Prostate gland (tissue), 2 donors: ENCODE results near the gene CLDN6.

ENCODE experiments used
- POLR2A ChIP-seq: fragments of 450-650 bp; IDR thresholded peaks from one replicate; pipeline ENCODE4 v1.6.1; 2016; ENCODE audit warnings: antibody characterized with exemption, mild to moderate bottlenecking
- POLR2AphosphoS5 ChIP-seq: sonication (generic); formaldehyde crosslinking; IDR thresholded peaks from one replicate; pipeline ENCODE4 v1.6.1; 2017; ENCODE audit warnings: antibody characterized with exemption
- TF ChIP-seq, protein P1 (sequence below), 4 experiments: fragments of 200-600 bp in 2 of 4; fragments of 450-650 bp in 2 of 4; sonication (generic) in 2 of 4; IDR thresholded peaks; 1 replicate in 3 of 4; 2 replicates in 1 of 4; pipeline ENCODE4 v1.5.1; 2016 to 2019; ENCODE audit warnings: antibody characterized with exemption in 4 of 4, mild to moderate bottlenecking in 2 of 4, moderate library complexity in 2 of 4

DNA sequence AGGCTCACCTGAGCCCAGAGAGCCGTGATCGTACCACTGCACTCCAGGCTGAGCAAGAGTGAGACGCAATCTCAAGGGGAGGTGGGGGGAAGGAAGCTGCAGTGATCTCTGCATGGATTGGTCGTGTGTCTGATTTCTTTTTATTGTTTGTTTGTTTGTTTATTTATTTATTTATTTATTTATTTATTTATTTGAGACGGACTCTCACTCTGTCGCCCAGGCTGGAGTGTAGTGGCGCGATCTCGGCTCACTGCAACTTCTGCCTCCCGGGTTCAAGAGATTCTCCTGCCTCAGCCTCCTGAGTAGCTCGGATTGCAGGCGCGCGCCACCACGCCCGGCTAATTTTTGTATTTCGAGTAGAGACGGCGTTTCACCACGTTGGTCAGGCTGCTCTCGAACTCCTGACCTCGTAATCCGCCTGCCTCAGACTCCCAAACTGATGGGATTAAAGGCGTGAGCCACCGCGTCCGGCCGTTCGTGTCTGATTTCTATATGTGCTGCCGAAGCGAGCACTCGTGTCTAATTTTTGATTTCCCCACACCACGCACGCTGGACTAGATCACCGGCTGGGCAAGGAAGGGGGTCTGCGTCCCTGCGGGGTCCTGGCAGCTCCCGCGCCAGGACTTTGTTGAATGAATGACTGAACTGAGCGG, 1.7 kb upstream of the CLDN6 start:
- TF ChIP-seq, protein P1, sequence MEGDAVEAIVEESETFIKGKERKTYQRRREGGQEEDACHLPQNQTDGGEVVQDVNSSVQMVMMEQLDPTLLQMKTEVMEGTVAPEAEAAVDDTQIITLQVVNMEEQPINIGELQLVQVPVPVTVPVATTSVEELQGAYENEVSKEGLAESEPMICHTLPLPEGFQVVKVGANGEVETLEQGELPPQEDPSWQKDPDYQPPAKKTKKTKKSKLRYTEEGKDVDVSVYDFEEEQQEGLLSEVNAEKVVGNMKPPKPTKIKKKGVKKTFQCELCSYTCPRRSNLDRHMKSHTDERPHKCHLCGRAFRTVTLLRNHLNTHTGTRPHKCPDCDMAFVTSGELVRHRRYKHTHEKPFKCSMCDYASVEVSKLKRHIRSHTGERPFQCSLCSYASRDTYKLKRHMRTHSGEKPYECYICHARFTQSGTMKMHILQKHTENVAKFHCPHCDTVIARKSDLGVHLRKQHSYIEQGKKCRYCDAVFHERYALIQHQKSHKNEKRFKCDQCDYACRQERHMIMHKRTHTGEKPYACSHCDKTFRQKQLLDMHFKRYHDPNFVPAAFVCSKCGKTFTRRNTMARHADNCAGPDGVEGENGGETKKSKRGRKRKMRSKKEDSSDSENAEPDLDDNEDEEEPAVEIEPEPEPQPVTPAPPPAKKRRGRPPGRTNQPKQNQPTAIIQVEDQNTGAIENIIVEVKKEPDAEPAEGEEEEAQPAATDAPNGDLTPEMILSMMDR (IDR thresholded peaks at IDR 0.05) = no peak
- TF ChIP-seq POLR2AphosphoS5 = no peak
- TF ChIP-seq POLR2A = no peak
